Ishikawa (cell line): Measurements from ENCODE around the gene SPATA46.

Experiments used
- CEBPB ChIP-seq: IDR thresholded peaks from 2 replicates; pipeline ENCODE4 v1.6.1; 2012
- CREB1 ChIP-seq: IDR thresholded peaks from 2 replicates; pipeline ENCODE4 v1.6.1; 2012; ENCODE audit warnings: low read depth
- EGR1 ChIP-seq: IDR thresholded peaks from 2 replicates; pipeline ENCODE4 v1.6.1; 2012
- EP300 ChIP-seq: IDR thresholded peaks from 2 replicates; pipeline ENCODE4 v1.6.1; 2012; ENCODE audit warnings: borderline replicate concordance
- FOXM1 ChIP-seq: IDR thresholded peaks from 2 replicates; pipeline ENCODE4 v1.6.1; 2012; ENCODE audit warnings: low read depth, borderline replicate concordance
- NFIC ChIP-seq: IDR thresholded peaks from 2 replicates; pipeline ENCODE4 v1.6.1; 2012
- RAD21 ChIP-seq: IDR thresholded peaks from 2 replicates; pipeline ENCODE4 v1.6.1; 2012; ENCODE audit warnings: low read depth
- TAF1 ChIP-seq: IDR thresholded peaks from 2 replicates; pipeline ENCODE4 v1.6.1; 2012; ENCODE audit warnings: low read depth, mild to moderate bottlenecking
- TCF12 ChIP-seq: IDR thresholded peaks from 2 replicates; pipeline ENCODE4 v1.6.1; 2012; ENCODE audit warnings: low read depth
- YY1 ChIP-seq: IDR thresholded peaks from 2 replicates; pipeline ENCODE4 v1.6.1; 2012; ENCODE audit warnings: low read depth
- ZBTB7A ChIP-seq: IDR thresholded peaks from 2 replicates; pipeline ENCODE4 v1.6.1; 2012; ENCODE audit warnings: low read depth
- TF ChIP-seq, protein P1 (sequence below): IDR thresholded peaks from 2 replicates; pipeline ENCODE4 v1.6.1; 2012
- TF ChIP-seq, protein P2 (sequence below): IDR thresholded peaks from 2 replicates; pipeline ENCODE4 v1.6.1; 2012
- TF ChIP-seq, protein P3 (sequence below): IDR thresholded peaks from 2 replicates; pipeline ENCODE4 v1.6.1; 2012; ENCODE audit warnings: low read depth, mild to moderate bottlenecking

DNA sequence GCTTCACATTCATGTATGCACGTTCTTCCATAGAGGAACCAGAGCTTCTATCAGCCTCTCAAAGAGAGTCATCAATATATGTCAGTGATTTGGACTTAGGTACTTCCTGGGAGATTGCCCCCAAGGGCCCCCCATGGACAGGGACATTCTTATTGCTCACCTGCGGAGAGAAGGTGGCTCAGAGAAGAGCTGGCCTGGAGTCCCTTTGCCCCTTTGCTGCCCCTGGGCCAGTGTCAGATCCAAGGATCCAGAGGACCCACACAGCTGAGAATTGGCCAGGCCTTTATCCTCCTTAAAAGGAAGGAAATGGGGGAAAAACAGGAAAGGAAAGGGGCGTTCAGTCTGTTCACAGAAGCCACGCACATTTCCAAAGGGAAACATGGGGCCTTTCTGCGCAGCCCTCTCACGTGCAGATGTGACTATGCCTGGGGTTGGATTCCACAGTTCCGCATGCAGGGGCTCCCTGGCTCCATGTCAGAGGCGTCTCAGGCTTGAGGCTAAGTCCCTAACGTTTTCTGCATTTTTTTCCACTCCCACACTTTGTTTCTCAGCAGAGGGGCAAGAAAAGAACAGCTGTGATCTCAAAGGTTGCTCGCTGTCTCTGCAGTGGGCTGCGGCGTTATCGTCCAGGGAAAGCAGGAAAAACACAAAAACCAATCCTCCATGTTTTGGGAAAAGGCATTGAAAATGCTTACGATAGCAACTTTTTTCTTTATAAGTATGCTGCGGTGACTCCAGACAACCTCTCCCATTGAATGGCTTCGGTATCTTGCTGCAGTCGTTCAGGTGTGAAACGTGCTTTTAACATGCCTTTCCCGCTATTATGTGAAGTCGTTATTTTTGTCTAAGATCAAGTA is 10.8 kb upstream of the SPATA46 start:
- TF ChIP-seq TCF12 (no peak), EGR1 (no peak), CEBPB (no peak), YY1 (no peak), CREB1 (no peak), TAF1 (no peak), RAD21 (no peak), FOXM1 (no peak), EP300 (no peak), NFIC (no peak), ZBTB7A (no peak)
- TF ChIP-seq, protein P1, sequence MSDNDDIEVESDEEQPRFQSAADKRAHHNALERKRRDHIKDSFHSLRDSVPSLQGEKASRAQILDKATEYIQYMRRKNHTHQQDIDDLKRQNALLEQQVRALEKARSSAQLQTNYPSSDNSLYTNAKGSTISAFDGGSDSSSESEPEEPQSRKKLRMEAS, result no peak
- TF ChIP-seq, protein P2, sequence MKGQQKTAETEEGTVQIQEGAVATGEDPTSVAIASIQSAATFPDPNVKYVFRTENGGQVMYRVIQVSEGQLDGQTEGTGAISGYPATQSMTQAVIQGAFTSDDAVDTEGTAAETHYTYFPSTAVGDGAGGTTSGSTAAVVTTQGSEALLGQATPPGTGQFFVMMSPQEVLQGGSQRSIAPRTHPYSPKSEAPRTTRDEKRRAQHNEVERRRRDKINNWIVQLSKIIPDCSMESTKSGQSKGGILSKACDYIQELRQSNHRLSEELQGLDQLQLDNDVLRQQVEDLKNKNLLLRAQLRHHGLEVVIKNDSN, result no peak
- TF ChIP-seq, protein P3, sequence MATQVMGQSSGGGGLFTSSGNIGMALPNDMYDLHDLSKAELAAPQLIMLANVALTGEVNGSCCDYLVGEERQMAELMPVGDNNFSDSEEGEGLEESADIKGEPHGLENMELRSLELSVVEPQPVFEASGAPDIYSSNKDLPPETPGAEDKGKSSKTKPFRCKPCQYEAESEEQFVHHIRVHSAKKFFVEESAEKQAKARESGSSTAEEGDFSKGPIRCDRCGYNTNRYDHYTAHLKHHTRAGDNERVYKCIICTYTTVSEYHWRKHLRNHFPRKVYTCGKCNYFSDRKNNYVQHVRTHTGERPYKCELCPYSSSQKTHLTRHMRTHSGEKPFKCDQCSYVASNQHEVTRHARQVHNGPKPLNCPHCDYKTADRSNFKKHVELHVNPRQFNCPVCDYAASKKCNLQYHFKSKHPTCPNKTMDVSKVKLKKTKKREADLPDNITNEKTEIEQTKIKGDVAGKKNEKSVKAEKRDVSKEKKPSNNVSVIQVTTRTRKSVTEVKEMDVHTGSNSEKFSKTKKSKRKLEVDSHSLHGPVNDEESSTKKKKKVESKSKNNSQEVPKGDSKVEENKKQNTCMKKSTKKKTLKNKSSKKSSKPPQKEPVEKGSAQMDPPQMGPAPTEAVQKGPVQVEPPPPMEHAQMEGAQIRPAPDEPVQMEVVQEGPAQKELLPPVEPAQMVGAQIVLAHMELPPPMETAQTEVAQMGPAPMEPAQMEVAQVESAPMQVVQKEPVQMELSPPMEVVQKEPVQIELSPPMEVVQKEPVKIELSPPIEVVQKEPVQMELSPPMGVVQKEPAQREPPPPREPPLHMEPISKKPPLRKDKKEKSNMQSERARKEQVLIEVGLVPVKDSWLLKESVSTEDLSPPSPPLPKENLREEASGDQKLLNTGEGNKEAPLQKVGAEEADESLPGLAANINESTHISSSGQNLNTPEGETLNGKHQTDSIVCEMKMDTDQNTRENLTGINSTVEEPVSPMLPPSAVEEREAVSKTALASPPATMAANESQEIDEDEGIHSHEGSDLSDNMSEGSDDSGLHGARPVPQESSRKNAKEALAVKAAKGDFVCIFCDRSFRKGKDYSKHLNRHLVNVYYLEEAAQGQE, result no peak
